Measurements from ENCODE around the gene SLC6A13. TPM values are rescaled to one million over a fixed set of nuclear protein-coding genes. Genes with fewer than 3 reads are reported as not detected.

Gene SLC6A13
- total RNA-seq, 6 experiments from 2014 or later = 2.0 to 70.6 (median 14.4) TPM

DNA sequence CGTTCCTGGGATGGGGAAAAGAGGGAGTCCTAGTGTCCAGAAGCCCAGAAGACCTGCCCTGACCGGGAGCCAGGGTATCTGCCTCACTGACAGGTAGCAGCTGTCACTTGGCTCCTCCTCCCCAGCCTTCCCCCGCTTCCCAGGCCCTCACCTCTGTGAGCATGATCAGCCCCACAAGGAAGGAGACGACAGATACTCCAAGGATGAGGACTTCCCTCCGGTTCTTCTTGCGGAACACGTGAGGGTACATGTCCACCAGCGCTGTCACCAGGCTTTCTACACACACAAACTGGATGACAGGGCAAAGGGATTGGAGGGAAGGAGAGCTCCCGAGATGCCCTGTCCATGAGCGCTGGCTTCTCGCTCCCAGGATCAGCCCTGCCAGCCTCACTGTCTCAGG, 38.8 kb downstream of the SLC6A13 start:
- peaks cover 0 to 38% (median 12%) of the 10 kb centered on the region in 4 donors for H3K36me3 ChIP-seq

DNA sequence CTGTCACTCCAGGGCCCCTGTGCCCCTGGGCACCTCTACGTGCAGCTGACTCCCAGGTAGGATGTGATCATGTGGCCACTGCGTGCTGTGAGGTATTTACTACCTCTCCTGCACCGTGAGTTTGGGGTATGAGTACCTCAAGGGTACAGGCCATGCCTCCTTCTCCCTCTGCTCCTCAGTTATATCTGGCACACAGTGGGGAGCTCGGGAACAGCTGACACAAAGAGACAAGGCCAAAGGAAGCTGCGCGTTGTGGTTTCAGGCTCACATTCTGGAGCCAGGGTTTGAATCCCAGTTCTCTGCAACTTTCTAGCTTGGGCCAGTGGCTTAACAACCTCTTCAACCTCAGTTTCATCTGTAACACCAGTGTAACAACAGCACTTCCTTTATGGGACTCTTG, 40.9 kb downstream of the SLC6A13 start:
- intact Hi-C loops (cut with DNase I) = no loop called here
- H3K27me3 ChIP-seq = no peaks in the 10 kb centered on the region
- H3K4me3 ChIP-seq = no peak overlapping the region
- H3K27ac ChIP-seq = no peak overlapping the region
- no peak for ATAC-seq
- H3K4me1 ChIP-seq = no peaks in the 10 kb centered on the region
- WGBS (ENCODE audit: insufficient coverage, low coverage, low lambda C conversion rate, missing lambda C conversion rate) = 20% methylated on average over 1 of the region's 6 CpGs
- DNase-seq = no peak
- H3K9me3 ChIP-seq = no peaks in the 10 kb centered on the region
- peaks cover 0 to 23% (median 11%) of the 10 kb centered on the region in 4 donors for H3K36me3 ChIP-seq
- TF ChIP-seq POLR2A (IDR thresholded peaks at IDR 0.05) = no peak
- TF ChIP-seq, protein P1, sequence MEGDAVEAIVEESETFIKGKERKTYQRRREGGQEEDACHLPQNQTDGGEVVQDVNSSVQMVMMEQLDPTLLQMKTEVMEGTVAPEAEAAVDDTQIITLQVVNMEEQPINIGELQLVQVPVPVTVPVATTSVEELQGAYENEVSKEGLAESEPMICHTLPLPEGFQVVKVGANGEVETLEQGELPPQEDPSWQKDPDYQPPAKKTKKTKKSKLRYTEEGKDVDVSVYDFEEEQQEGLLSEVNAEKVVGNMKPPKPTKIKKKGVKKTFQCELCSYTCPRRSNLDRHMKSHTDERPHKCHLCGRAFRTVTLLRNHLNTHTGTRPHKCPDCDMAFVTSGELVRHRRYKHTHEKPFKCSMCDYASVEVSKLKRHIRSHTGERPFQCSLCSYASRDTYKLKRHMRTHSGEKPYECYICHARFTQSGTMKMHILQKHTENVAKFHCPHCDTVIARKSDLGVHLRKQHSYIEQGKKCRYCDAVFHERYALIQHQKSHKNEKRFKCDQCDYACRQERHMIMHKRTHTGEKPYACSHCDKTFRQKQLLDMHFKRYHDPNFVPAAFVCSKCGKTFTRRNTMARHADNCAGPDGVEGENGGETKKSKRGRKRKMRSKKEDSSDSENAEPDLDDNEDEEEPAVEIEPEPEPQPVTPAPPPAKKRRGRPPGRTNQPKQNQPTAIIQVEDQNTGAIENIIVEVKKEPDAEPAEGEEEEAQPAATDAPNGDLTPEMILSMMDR (IDR thresholded peaks at IDR 0.05) = no peak

More for the DNA sequence above, 38.8 kb downstream of the SLC6A13 start:
- no peaks in the 10 kb centered on the region for H3K4me1 ChIP-seq
- no peak overlapping the region for H3K4me3 ChIP-seq
- H3K27me3 ChIP-seq = no peaks in the 10 kb centered on the region
- TF ChIP-seq, protein P1 (IDR thresholded peaks at IDR 0.05) = no peak
- TF ChIP-seq POLR2A (IDR thresholded peaks at IDR 0.05) = no peak
- intact Hi-C loops (cut with DNase I) = no loop called here
- DNase-seq = no peak
- H3K9me3 ChIP-seq = no peaks in the 10 kb centered on the region
- H3K27ac ChIP-seq = no peak overlapping the region
- ATAC-seq = no peak
- WGBS (ENCODE audit: insufficient coverage, low coverage, low lambda C conversion rate, missing lambda C conversion rate) = 93% methylated on average over 4 of the region's 11 CpGs

DNA sequence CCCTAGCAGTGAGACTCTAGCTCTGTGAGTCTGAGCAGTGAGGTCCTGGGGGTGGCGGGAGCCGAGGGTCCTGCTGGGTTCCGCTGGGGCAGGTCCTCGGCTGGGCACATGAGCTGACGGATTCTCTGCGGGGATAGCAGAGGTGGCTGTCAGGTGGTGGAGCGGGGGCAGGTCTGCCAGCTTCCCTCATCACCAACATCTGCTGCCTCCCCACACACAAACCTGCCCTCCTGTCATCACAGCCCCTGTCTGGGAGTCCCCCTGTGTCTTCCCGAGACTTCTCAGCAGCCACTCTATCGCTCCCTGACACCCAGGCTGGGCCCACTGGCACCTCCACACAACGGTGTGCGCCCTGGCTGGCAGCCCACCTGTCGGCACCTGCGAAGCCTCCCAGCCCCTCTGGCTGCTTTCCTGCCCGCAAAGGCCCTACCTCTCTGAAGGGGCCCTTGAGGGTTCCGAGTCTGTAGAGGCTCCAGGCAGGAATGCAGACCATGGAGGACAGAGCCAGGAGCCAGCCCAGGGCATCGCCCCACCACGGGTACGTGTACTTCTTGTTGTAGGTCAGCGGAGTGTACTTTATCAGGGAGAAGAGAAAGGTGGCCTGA, 41.6 kb downstream of the SLC6A13 start:
- WGBS (ENCODE audit: insufficient coverage, low coverage, low lambda C conversion rate, missing lambda C conversion rate) = 17% methylated on average over 2 of the region's 19 CpGs
- H3K36me3 ChIP-seq = peaks cover 0 to 23% (median 11%) of the 10 kb centered on the region in 4 donors
- ATAC-seq (no peak), DNase-seq (no peak)
- no peaks in the 10 kb centered on the region for H3K9me3 ChIP-seq
- H3K4me3 ChIP-seq = no peak overlapping the region
- TF ChIP-seq POLR2A (IDR thresholded peaks at IDR 0.05) = no peak
- TF ChIP-seq, protein P1 (IDR thresholded peaks at IDR 0.05) = no peak
- H3K4me1 ChIP-seq = no peaks in the 10 kb centered on the region
- no peak overlapping the region for H3K27ac ChIP-seq
- no peaks in the 10 kb centered on the region for H3K27me3 ChIP-seq
- intact Hi-C loops (cut with DNase I) = no loop called here

DNA sequence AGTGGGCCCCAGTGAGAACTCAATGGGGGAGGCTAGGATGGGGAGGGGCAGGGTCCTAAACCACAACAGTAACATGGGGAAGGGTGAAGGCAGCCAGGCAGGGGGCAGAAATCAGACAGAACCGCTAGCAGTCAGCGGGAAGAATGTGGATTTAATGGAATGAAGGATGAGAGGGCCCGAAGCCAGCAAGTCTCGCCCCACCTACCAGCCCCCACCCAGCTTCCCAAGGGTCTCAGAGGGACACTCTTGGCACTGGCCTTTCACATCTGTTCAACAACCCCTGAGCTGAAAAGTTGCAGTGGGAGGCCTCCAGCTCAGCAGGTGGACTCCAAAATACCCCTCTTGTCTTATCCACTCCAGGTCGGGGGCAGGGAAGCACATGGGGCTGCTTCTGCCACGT, 42.1 kb downstream of the SLC6A13 start:
- intact Hi-C loops (cut with DNase I) = no loop called here
- ATAC-seq = no peak
- 80% methylated on average over 3 of the region's 6 CpGs for whole genome bisulfite sequencing (ENCODE audit: insufficient coverage, low coverage, low lambda C conversion rate, missing lambda C conversion rate)
- no peak for DNase-seq
- H3K4me1 ChIP-seq = no peaks in the 10 kb centered on the region
- TF ChIP-seq, protein P1 (IDR thresholded peaks at IDR 0.05) = no peak
- TF ChIP-seq POLR2A (IDR thresholded peaks at IDR 0.05) = no peak
- no peaks in the 10 kb centered on the region for H3K9me3 ChIP-seq
- H3K27me3 ChIP-seq = no peaks in the 10 kb centered on the region
- no peak overlapping the region for H3K4me3 ChIP-seq
- H3K36me3 ChIP-seq = peaks cover 0 to 23% (median 11%) of the 10 kb centered on the region in 4 donors
- H3K27ac ChIP-seq = no peak overlapping the region

All from right lobe of liver (tissue), 6 donors.